Psoas muscle (tissue), 8 donors: ENCODE measurements around the gene GGACT. TPM values are rescaled to one million over a fixed set of nuclear protein-coding genes. Genes with fewer than 3 reads are reported as not detected.

ENCODE experiments used
- ATAC-seq, 4 donors: fragments of 200-7000 bp; cut with Tn5 transposase; one replicate each; pipeline ENCODE4 v1.9.1; 2020; ENCODE audit warnings: moderate library complexity in 3 of 4, mild to moderate bottlenecking in 2 of 4
- DNase-seq, 2 donors: peaks; one replicate each; pipeline ENCODE4 v3.0.0-alpha.2; 2020
- H3K27ac ChIP-seq: fragments of 200-600 bp; one replicate; pipeline ENCODE4 v1.8.0; 2022
- H3K27me3 ChIP-seq, 3 donors: fragments of 200-600 bp in 1 of 3; one replicate each; pipeline versions ENCODE4 v1.6.1 to v1.8.0; 2013 to 2022; ENCODE audit warnings: low read length in 2 of 3, mild to moderate bottlenecking in 2 of 3, moderate library complexity in 1 of 3; ENCODE audit not compliant: insufficient read depth in 3 of 3
- H3K36me3 ChIP-seq, 2 donors: fragments of 200-600 bp in 1 of 2; one replicate each; pipeline versions ENCODE4 v1.6.1 to v1.8.0; 2013 to 2022; ENCODE audit warnings: low read depth in 1 of 2, mild to moderate bottlenecking in 1 of 2, moderate library complexity in 1 of 2; ENCODE audit not compliant: insufficient read depth in 1 of 2
- H3K4me1 ChIP-seq: fragments of 200-600 bp; one replicate; pipeline ENCODE4 v1.8.0; 2022
- H3K4me3 ChIP-seq: fragments of 200-600 bp; one replicate; pipeline ENCODE4 v1.8.0; 2022; ENCODE audit warnings: mild to moderate bottlenecking
- H3K9me3 ChIP-seq: fragments of 200-600 bp; one replicate; pipeline ENCODE4 v1.8.0; 2022
- CTCF ChIP-seq: fragments of 200-600 bp; IDR thresholded peaks from one replicate; pipeline ENCODE4 v1.8.0; 2022; ENCODE audit warnings: antibody characterized with exemption
- WGBS, 3 donors: extraction: QIAGEN DNeasy Blood & Tissue Kit; methylation state at CpG; one replicate each; pipeline versions ENCODE4 v1.1.6 to v1.1.7; 2013; 5-methylcytosine and 5-hydroxymethylcytosine counted together
- intact Hi-C, 2 donors: fragments of 100-400 bp; cut with DNase I; formaldehyde crosslinking; loops; one replicate each; pipeline versions ENCODE4 v1.11.0 to v1.14.2; 2022
- polyA plus RNA-seq, 3 donors: library from polyadenylated mRNA; stranded (reverse); fragments of 200-250 nt; gene quantifications; one replicate each; pipeline ENCODE4 v1.2.3, GENCODE V29; 2013
- total RNA-seq, 4 donors: library from RNA; stranded (reverse); fragmentation: NEBNext Ultra II Directional in 2 of 4; extraction: Animal tissue kit (Norgen Biotek cat#: 25700) in 2 of 4; gene quantifications; one replicate each; pipeline versions ENCODE4 v1.2.1 to v1.2.4, GENCODE V29; 2021 to 2023
- donor health status: healthy with polysubstance abuse.
- donor health status: DM: no; HTN: no; CAD: no; lungs with moderate emphysema.
- donor health status: Bipolar disorder and iron deficiency.
- donor health status: healthy.
- donor health status: DM: yes; HTN: yes; CAD: no.
- donor health status: DM: no; HTN: no; CAD: no.
- donor health status: DM: no; HTN: no; CAD: no.
- donor health status: DM: yes; HTN: yes; CAD: no.

GGACT gene
- total and polyA plus RNA-seq, 7 donors: 0.44 to 4.4 (median 1.6) TPM

- no peak for ATAC-seq
- no peaks in the 10 kb centered on the region for H3K4me1 ChIP-seq
- WGBS, 3 donors: 91 to 94% (median 93%) methylated on average over 11 of the region's 11 CpGs
- no peak for TF ChIP-seq CTCF
- H3K27me3 ChIP-seq: no peaks in the 10 kb centered on the region
- H3K4me3 ChIP-seq: no peak overlapping the region
- H3K36me3 ChIP-seq: peaks cover 0 to 29% of the 10 kb centered on the region in 2 donors
- DNase-seq: no peak
- no peak overlapping the region for H3K27ac ChIP-seq
- intact Hi-C loops: no loop called here
- no peaks in the 10 kb centered on the region for H3K9me3 ChIP-seq
Observed at GRCh38 chr13:100528820-100529219, 59.8 kb downstream of the GGACT start.

- no peaks in the 10 kb centered on the region for H3K4me1 ChIP-seq
- DNase-seq (no peak), ATAC-seq (no peak)
- H3K27me3 ChIP-seq: no peaks in the 10 kb centered on the region
- 94 to 97% (median 95%) methylated on average over 9 of the region's 9 CpGs for WGBS, 3 donors
- peaks cover 0 to 29% of the 10 kb centered on the region in 2 donors for H3K36me3 ChIP-seq
- H3K27ac ChIP-seq: no peak overlapping the region
- no peak overlapping the region for H3K4me3 ChIP-seq
- no peak for TF ChIP-seq CTCF
- intact Hi-C loops: no loop called here
- no peaks in the 10 kb centered on the region for H3K9me3 ChIP-seq
Observed at GRCh38 chr13:100528353-100528752, 60.2 kb downstream of the GGACT start.

GRCh38 chr13:100527644-100528043 lies 60.9 kb downstream of the GGACT start:
- H3K36me3 ChIP-seq: peaks cover 0 to 29% of the 10 kb centered on the region in 2 donors
- DNase-seq (no peak), ATAC-seq (no peak)
- TF ChIP-seq CTCF: no peak
- WGBS, 3 donors: 81 to 87% (median 83%) methylated on average over 9 of the region's 9 CpGs
- no peak overlapping the region for H3K4me3 ChIP-seq
- H3K4me1 ChIP-seq: no peaks in the 10 kb centered on the region
- H3K27me3 ChIP-seq: no peaks in the 10 kb centered on the region
- no peaks in the 10 kb centered on the region for H3K9me3 ChIP-seq
- no peak overlapping the region for H3K27ac ChIP-seq
- intact Hi-C loops: no loop called here

GRCh38 chr13:100526318-100527000 lies 62.1 kb downstream of the GGACT start:
- Histone ChIP-seq H3K9me3 (no peaks in the 10 kb centered on the region), H3K4me3 (no peak overlapping the region), H3K4me1 (no peaks in the 10 kb centered on the region), H3K27me3 (no peaks in the 10 kb centered on the region), H3K27ac (no peak overlapping the region), H3K36me3 (peaks cover 0 to 25% of the 10 kb centered on the region in 2 donors)
- WGBS, 3 donors: 90% methylated on average over 27 of the region's 27 CpGs
- intact Hi-C loops: no loop called here
- TF ChIP-seq CTCF: no peak
- DNase-seq (no peak), ATAC-seq (no peak)
